ENCODE measurements around the gene PPP2R5C.

The PPP2R5C gene

GRCh38 chr14:101873991-101874390 is 112.5 kb downstream of the PPP2R5C start:
- no peak for DNase-seq

- DNase-seq, result no peak
These were observed 113.7 kb downstream of the PPP2R5C start for GRCh38 chr14:101875041-101875726.

GRCh38 chr14:101875727-101876554 is 114.4 kb downstream of the PPP2R5C start:
- no peak for DNase-seq

GRCh38 chr14:101876555-101876938 is 115.0 kb downstream of the PPP2R5C start:
- peak; percentile 69 for DNase-seq

- DNase-seq, result no peak
These were observed 116.3 kb downstream of the PPP2R5C start for GRCh38 chr14:101877766-101878165.

GRCh38 chr14:101878211-101878821 is 116.8 kb downstream of the PPP2R5C start:
- no peak for DNase-seq

- DNase-seq, result no peak
These were observed 117.5 kb downstream of the PPP2R5C start for GRCh38 chr14:101878822-101879528.

- no peak for DNase-seq
These were observed 118.2 kb downstream of the PPP2R5C start for GRCh38 chr14:101879529-101880336.

GRCh38 chr14:101881426-101881825 is 119.9 kb downstream of the PPP2R5C start:
- no peak for DNase-seq

- DNase-seq, result no peak
These were observed 120.8 kb downstream of the PPP2R5C start for GRCh38 chr14:101882141-101882935.

GRCh38 chr14:101884089-101884933 is 122.8 kb downstream of the PPP2R5C start:
- DNase-seq, result no peak

GRCh38 chr14:101884934-101885576 is 123.5 kb downstream of the PPP2R5C start:
- DNase-seq, result no peak

GRCh38 chr14:101887219-101887618 is 125.7 kb downstream of the PPP2R5C start:
- no peak for DNase-seq

- no peak for DNase-seq
These were observed 126.7 kb downstream of the PPP2R5C start for GRCh38 chr14:101888182-101888581.

GRCh38 chr14:101889366-101889765 is 127.9 kb downstream of the PPP2R5C start:
- no peak for DNase-seq

- DNase-seq, result no peak
These were observed 128.4 kb downstream of the PPP2R5C start for GRCh38 chr14:101889898-101890297.

- DNase-seq, result no peak
These were observed 130.0 kb downstream of the PPP2R5C start for GRCh38 chr14:101891471-101891870.

GRCh38 chr14:101893759-101894158 is 132.2 kb downstream of the PPP2R5C start:
- no peak for DNase-seq

GRCh38 chr14:101894365-101895081 is 133.0 kb downstream of the PPP2R5C start:
- no peak for DNase-seq
